ENCODE measurements around the gene PI4KB. TPM values are rescaled to one million over a fixed set of nuclear protein-coding genes. Genes with fewer than 3 reads are reported as not detected.
A peak's percentile ranks its signal among the peaks of the same experiment; 100 is the strongest.
"Not testable (repeated sequence)": the region's sequence is repeated elsewhere in the genome, so short reads cannot be mapped to it uniquely, and the experiment has no call there.

PI4KB gene
- total RNA-seq, 1 donor from 2014 or later: 65.0 TPM

- H3K4me1 ChIP-seq: peaks cover 14% of the 10 kb centered on the region
- intact Hi-C loops (cut with DNase I): no loop called here
- no peaks in the 10 kb centered on the region for H3K9me3 ChIP-seq
- no peak for DNase-seq
- H3K36me3 ChIP-seq: peaks cover 45% of the 10 kb centered on the region
- no peak for TF ChIP-seq CTCF (IDR thresholded peaks at IDR 0.05)
- ATAC-seq: no peak
- no peaks in the 10 kb centered on the region for H3K27me3 ChIP-seq
- no peak overlapping the region for H3K27ac ChIP-seq
- H3K4me3 ChIP-seq: no peak overlapping the region
Measured at GRCh38 chr1:151364996-151365395, 37.8 kb upstream of the PI4KB start.

GRCh38 chr1:151362308-151363155, 35.3 kb upstream of the PI4KB start:
- Histone ChIP-seq H3K4me1 (peaks cover 2% of the 10 kb centered on the region), H3K36me3 (peaks cover 36% of the 10 kb centered on the region), H3K27ac (no peak overlapping the region), H3K4me3 (no peak overlapping the region), H3K9me3 (no peaks in the 10 kb centered on the region), H3K27me3 (no peaks in the 10 kb centered on the region)
- ATAC-seq (no peak), DNase-seq (no peak)
- intact Hi-C loops (cut with DNase I): no loop called here
- TF ChIP-seq CTCF (IDR thresholded peaks at IDR 0.05): no peak

- Histone ChIP-seq H3K36me3 (peaks cover 30% of the 10 kb centered on the region), H3K27ac (no peak overlapping the region), H3K4me1 (no peaks in the 10 kb centered on the region), H3K9me3 (no peaks in the 10 kb centered on the region), H3K27me3 (no peaks in the 10 kb centered on the region), H3K4me3 (no peak overlapping the region)
- intact Hi-C loops (cut with DNase I): no loop called here
- DNase-seq (no peak), ATAC-seq (no peak)
- TF ChIP-seq CTCF (IDR thresholded peaks at IDR 0.05): no peak
Measured at GRCh38 chr1:151361883-151362282, 34.7 kb upstream of the PI4KB start.

- H3K27me3 ChIP-seq: no peaks in the 10 kb centered on the region
- H3K36me3 ChIP-seq: no peaks in the 10 kb centered on the region
- intact Hi-C loops (cut with DNase I): no loop called here
- no peaks in the 10 kb centered on the region for H3K4me1 ChIP-seq
- ATAC-seq (peak; percentile 51), DNase-seq (no peak)
- no peaks in the 10 kb centered on the region for H3K9me3 ChIP-seq
- no peak overlapping the region for H3K27ac ChIP-seq
- TF ChIP-seq CTCF (IDR thresholded peaks at IDR 0.05): no peak
- H3K4me3 ChIP-seq: no peak overlapping the region
Measured at GRCh38 chr1:151356696-151357095, 29.5 kb upstream of the PI4KB start.

GRCh38 chr1:151352021-151352718, 25.0 kb upstream of the PI4KB start:
- intact Hi-C loops (cut with DNase I): no loop called here
- Histone ChIP-seq H3K27ac (no peak overlapping the region), H3K4me3 (no peak overlapping the region), H3K36me3 (no peaks in the 10 kb centered on the region), H3K9me3 (no peaks in the 10 kb centered on the region), H3K4me1 (no peaks in the 10 kb centered on the region), H3K27me3 (no peaks in the 10 kb centered on the region)
- ATAC-seq: no peak
- DNase-seq: no peak
- TF ChIP-seq CTCF (IDR thresholded peaks at IDR 0.05): no peak

- H3K4me1 ChIP-seq; DNase-seq; H3K27ac ChIP-seq; H3K9me3 ChIP-seq; intact Hi-C loops (cut with DNase I); H3K36me3 ChIP-seq; H3K4me3 ChIP-seq; H3K27me3 ChIP-seq; ATAC-seq: not testable (repeated sequence)
Measured at GRCh38 chr1:151350323-151350722, 23.1 kb upstream of the PI4KB start.
